Spleen (tissue), 7 donors: Measurements from ENCODE around the gene NAPEPLD.

Experiments used
- POLR2A ChIP-seq, 3 donors: fragments of 450-650 bp; IDR thresholded peaks; one replicate each; pipeline ENCODE4 v1.5.1; 2017; ENCODE audit warnings: antibody characterized with exemption in 3 of 3, mild to moderate bottlenecking in 1 of 3
- TF ChIP-seq, protein P1 (sequence below), 11 experiments: fragments of 200-600 bp in 7 of 11; fragments of 450-650 bp in 4 of 11; sonication (generic) in 4 of 11; IDR thresholded peaks in 8 of 11; conservative IDR thresholded peaks in 3 of 11; 1 replicate in 7 of 11; 2 replicates in 4 of 11; pipeline versions ENCODE4 v1.4.0 to v1.8.0; 2016 to 2021; ENCODE audit warnings: antibody characterized with exemption in 11 of 11, inconsistent platforms in 4 of 11, mild to moderate bottlenecking in 1 of 11
- donor health status: DM: no; HTN: no; CAD: no; lungs with moderate emphysema.
- donor health status: DM: no; HTN: no; CAD: no.
- donor health status: DM: no; HTN: no; CAD: no.

- no peak for TF ChIP-seq POLR2A (IDR thresholded peaks at IDR 0.05)
- TF ChIP-seq, protein P1, sequence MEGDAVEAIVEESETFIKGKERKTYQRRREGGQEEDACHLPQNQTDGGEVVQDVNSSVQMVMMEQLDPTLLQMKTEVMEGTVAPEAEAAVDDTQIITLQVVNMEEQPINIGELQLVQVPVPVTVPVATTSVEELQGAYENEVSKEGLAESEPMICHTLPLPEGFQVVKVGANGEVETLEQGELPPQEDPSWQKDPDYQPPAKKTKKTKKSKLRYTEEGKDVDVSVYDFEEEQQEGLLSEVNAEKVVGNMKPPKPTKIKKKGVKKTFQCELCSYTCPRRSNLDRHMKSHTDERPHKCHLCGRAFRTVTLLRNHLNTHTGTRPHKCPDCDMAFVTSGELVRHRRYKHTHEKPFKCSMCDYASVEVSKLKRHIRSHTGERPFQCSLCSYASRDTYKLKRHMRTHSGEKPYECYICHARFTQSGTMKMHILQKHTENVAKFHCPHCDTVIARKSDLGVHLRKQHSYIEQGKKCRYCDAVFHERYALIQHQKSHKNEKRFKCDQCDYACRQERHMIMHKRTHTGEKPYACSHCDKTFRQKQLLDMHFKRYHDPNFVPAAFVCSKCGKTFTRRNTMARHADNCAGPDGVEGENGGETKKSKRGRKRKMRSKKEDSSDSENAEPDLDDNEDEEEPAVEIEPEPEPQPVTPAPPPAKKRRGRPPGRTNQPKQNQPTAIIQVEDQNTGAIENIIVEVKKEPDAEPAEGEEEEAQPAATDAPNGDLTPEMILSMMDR (IDR thresholded peaks at IDR 0.05 in 8 of 11, conservative IDR thresholded peaks at IDR 0.05 in 3 of 11), result no peak
Measured at GRCh38 chr7:103149808-103150180, 895 bp upstream of the NAPEPLD start.
